Ovary (tissue), 3 donors: Measurements from ENCODE around the gene LIPF.

Source experiments
- CTCF ChIP-seq, 3 donors: fragments of 450-650 bp in 2 of 3; fragments of 200-600 bp in 1 of 3; IDR thresholded peaks; one replicate each; pipeline versions ENCODE4 v1.5.1 to v1.8.0; 2016 to 2022; ENCODE audit warnings: antibody characterized with exemption in 3 of 3, mild to moderate bottlenecking in 1 of 3
- EP300 ChIP-seq: sonication (generic); formaldehyde crosslinking; IDR thresholded peaks from one replicate; pipeline ENCODE4 v1.6.1; 2017; ENCODE audit warnings: antibody characterized with exemption
- POLR2A ChIP-seq: fragments of 450-650 bp; IDR thresholded peaks from one replicate; pipeline ENCODE4 v1.6.1; 2017; ENCODE audit warnings: antibody characterized with exemption, mild to moderate bottlenecking, moderate library complexity
- donor health status: DM: no; HTN: no; CAD: no.

GRCh38 chr10:88657901-88658300 is 6.3 kb upstream of the LIPF start:
- TF ChIP-seq POLR2A, result no peak
- TF ChIP-seq CTCF (IDR thresholded peaks at IDR 0.05), result no peak
- no peak for TF ChIP-seq EP300
